GM12892 (cell line): ENCODE results near the gene MYLK.

Experiments
- POLR2A ChIP-seq: IDR thresholded peaks from 2 replicates; pipeline ENCODE4 v1.6.1; 2011; ENCODE audit warnings: low read depth, low read length, control low read depth
- POLR2AphosphoS5 ChIP-seq: IDR thresholded peaks from 2 replicates; pipeline ENCODE4 v1.6.1; 2011; ENCODE audit warnings: low read depth, low read length, control low read depth
- TAF1 ChIP-seq: IDR thresholded peaks from 2 replicates; pipeline ENCODE4 v1.6.1; 2011; ENCODE audit warnings: low read depth, mild to moderate bottlenecking, control low read depth, low read length, borderline replicate concordance

- TF ChIP-seq TAF1 = no peak
- TF ChIP-seq POLR2AphosphoS5 = no peak
- TF ChIP-seq POLR2A = no peak
These were observed 322.9 kb downstream of the MYLK start for GRCh38 chr3:123561188-123561587.
